ENCODE measurements around the gene TAAR1.

GRCh38 chr6:132683543-132683942 is 24.6 kb upstream of the TAAR1 start:
- no peak for TF ChIP-seq CTCF (IDR thresholded peaks at IDR 0.05)
- TF ChIP-seq EP300 (IDR thresholded peaks at IDR 0.05), result no peak
